Mesenchymal stem cell (in vitro differentiated cells and primary cell): ENCODE results near the gene CLSTN1.

Experiments
- DNase-seq: peaks from one replicate; pipeline ENCODE4 v3.0.0-alpha.2; 2013
- H2AFZ ChIP-seq: one replicate; pipeline ENCODE4 v1.6.1; 2013; ENCODE audit warnings: low read depth, mild to moderate bottlenecking, control low read depth, inconsistent platforms, low read length, moderate library complexity
- H2AK5ac ChIP-seq: 2 replicates; pipeline ENCODE4 v1.6.1; 2013; ENCODE audit warnings: low read length, moderate library complexity, mild to moderate bottlenecking, inconsistent platforms; ENCODE audit not compliant: severe bottlenecking
- H2BK120ac ChIP-seq: one replicate; pipeline ENCODE4 v1.6.1; 2013; ENCODE audit warnings: low read depth, mild to moderate bottlenecking, inconsistent platforms, low read length, moderate library complexity
- H2BK12ac ChIP-seq, 2 experiments: one replicate each; pipeline ENCODE4 v1.6.1; 2013; ENCODE audit warnings: inconsistent platforms in 2 of 2, low read length in 2 of 2, mild to moderate bottlenecking in 2 of 2, moderate library complexity in 2 of 2, control low read depth in 1 of 2
- H2BK15ac ChIP-seq: one replicate; pipeline ENCODE4 v1.6.1; 2013; ENCODE audit warnings: mild to moderate bottlenecking, low read depth, inconsistent platforms; ENCODE audit not compliant: poor library complexity, severe bottlenecking
- H2BK5ac ChIP-seq: 2 replicates; pipeline ENCODE4 v1.6.1; 2013; ENCODE audit warnings: low read depth, mild to moderate bottlenecking, low read length, control low read depth, inconsistent platforms; ENCODE audit not compliant: poor library complexity, severe bottlenecking
- H3K14ac ChIP-seq, 2 experiments: one replicate each; pipeline ENCODE4 v1.6.1; 2013; ENCODE audit warnings: inconsistent platforms in 2 of 2, low read length in 2 of 2, control low read depth in 1 of 2, mild to moderate bottlenecking in 1 of 2, moderate library complexity in 1 of 2
- H3K18ac ChIP-seq, 2 experiments: one replicate each; pipeline ENCODE4 v1.6.1; 2013; ENCODE audit warnings: inconsistent platforms in 2 of 2, low read length in 2 of 2, control low read depth in 1 of 2, low read depth in 1 of 2, mild to moderate bottlenecking in 1 of 2
- H3K23ac ChIP-seq, 2 experiments: one replicate each; pipeline ENCODE4 v1.6.1; 2013; ENCODE audit warnings: inconsistent platforms in 2 of 2, low read length in 2 of 2, mild to moderate bottlenecking in 2 of 2, moderate library complexity in 2 of 2, control low read depth in 1 of 2
- H3K27ac ChIP-seq: 2 replicates; pipeline ENCODE4 v1.5.1; 2013; ENCODE audit warnings: mild to moderate bottlenecking, moderate library complexity, low read length, control low read depth, inconsistent platforms; ENCODE audit not compliant: poor library complexity, severe bottlenecking
- H3K27me3 ChIP-seq, 2 experiments: 2 replicates each; pipeline versions ENCODE4 v1.6.1 to v1.7.0; 2013; ENCODE audit warnings: low read length in 2 of 2, mild to moderate bottlenecking in 2 of 2, moderate library complexity in 2 of 2, control low read depth in 1 of 2, inconsistent platforms in 1 of 2; ENCODE audit not compliant: control insufficient read depth in 1 of 2, insufficient read depth in 1 of 2
- H3K36me3 ChIP-seq, 2 experiments: 2 replicates each; pipeline versions ENCODE4 v1.6.1 to v1.7.0; 2013; ENCODE audit warnings: low read length in 2 of 2, control low read depth in 1 of 2, inconsistent platforms in 1 of 2, low read depth in 1 of 2, mild to moderate bottlenecking in 1 of 2; ENCODE audit not compliant: insufficient read depth in 2 of 2, control insufficient read depth in 1 of 2
- H3K4ac ChIP-seq, 2 experiments: one replicate each; pipeline ENCODE4 v1.6.1; 2013; ENCODE audit warnings: inconsistent platforms in 2 of 2, low read length in 2 of 2, mild to moderate bottlenecking in 2 of 2, moderate library complexity in 2 of 2, control low read depth in 1 of 2, low read depth in 1 of 2
- H3K4me1 ChIP-seq: 2 replicates; pipeline ENCODE4 v1.6.1; 2013; ENCODE audit warnings: low read depth, low read length, control low read depth; ENCODE audit not compliant: control insufficient read depth, insufficient read depth
- H3K4me2 ChIP-seq: 2 replicates; pipeline ENCODE4 v1.6.1; 2013; ENCODE audit warnings: low read length, mild to moderate bottlenecking, inconsistent platforms; ENCODE audit not compliant: poor library complexity, severe bottlenecking
- H3K4me3 ChIP-seq, 2 experiments: 2 replicates each; pipeline versions ENCODE4 v1.5.1 to v1.7.0; 2013; ENCODE audit warnings: low read length in 2 of 2, mild to moderate bottlenecking in 2 of 2, control low read depth in 1 of 2, low read depth in 1 of 2; ENCODE audit not compliant: insufficient read depth in 1 of 2
- H3K79me1 ChIP-seq: replicated peaks from 2 replicates; pipeline ENCODE4 v1.6.1; 2013; ENCODE audit warnings: mild to moderate bottlenecking, control low read depth, low read length, inconsistent platforms; ENCODE audit not compliant: poor library complexity, severe bottlenecking
- H3K9ac ChIP-seq: 2 replicates; pipeline ENCODE4 v1.7.0; 2013; ENCODE audit warnings: mild to moderate bottlenecking, low read length, moderate library complexity
- H3K9me3 ChIP-seq: 2 replicates; pipeline ENCODE4 v1.7.0; 2013; ENCODE audit warnings: mild to moderate bottlenecking, low read length; ENCODE audit not compliant: control insufficient read depth
- H4K8ac ChIP-seq: one replicate; pipeline ENCODE4 v1.6.1; 2013; ENCODE audit warnings: inconsistent platforms, mild to moderate bottlenecking, low read length, moderate library complexity
- H4K91ac ChIP-seq: one replicate; pipeline ENCODE4 v1.6.1; 2013; ENCODE audit warnings: mild to moderate bottlenecking, low read length, inconsistent platforms
- WGBS: methylation state at CpG from one replicate; pipeline ENCODE4 v1.1.7; 2013; ENCODE audit warnings: mixed read lengths; 5-methylcytosine and 5-hydroxymethylcytosine counted together

CLSTN1 gene

DNA sequence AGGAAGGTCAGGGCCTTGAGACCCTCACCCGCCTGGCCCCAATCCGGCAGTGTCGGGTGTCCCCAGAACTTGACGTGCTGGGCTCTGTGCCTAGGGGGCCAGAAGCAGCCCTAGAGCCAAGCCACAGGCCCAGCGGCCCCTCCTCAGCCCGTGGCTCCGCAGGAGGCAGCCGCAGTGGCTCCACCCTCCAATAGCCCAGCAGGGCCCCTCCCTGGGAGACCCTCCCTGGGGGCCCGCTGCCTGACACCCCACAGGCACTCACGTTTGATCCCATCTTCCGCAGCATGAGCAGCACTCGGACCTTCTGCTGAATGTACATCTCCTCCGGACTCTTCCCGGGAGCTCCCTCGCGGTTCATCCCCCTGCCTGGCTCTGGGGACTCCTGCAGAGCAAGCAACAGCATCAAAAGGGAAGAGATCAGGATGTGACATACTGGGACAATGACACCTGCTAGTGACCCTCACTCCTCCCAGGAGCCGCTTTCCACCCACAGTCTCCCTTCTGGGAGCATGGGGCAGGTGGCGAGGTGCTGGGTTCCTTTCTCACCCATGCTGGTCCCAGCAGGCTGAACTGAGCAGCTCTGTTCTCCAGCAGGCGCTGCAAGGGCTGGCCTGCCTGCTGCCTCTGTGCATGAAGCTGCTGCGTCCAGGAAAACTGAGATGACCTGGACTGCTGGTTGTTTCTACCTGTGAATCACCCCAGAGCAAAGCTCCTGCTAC is 48.1 kb upstream of the CLSTN1 start:
- H3K79me1 ChIP-seq = peaks cover 9% of the 10 kb centered on the region
- H4K8ac ChIP-seq = no peak overlapping the region
- no peak overlapping the region for H3K9ac ChIP-seq
- no peak overlapping the region for H3K27ac ChIP-seq
- H3K18ac ChIP-seq = no peak overlapping the region
- WGBS = 90% methylated on average over 20 of the region's 20 CpGs
- no peak overlapping the region for H2AK5ac ChIP-seq
- peaks cover 19% of the 10 kb centered on the region for H3K4me1 ChIP-seq
- H3K14ac ChIP-seq = no peak overlapping the region
- H2AFZ ChIP-seq = no peak overlapping the region
- no peak for DNase-seq
- no peak overlapping the region for H3K23ac ChIP-seq
- H3K4ac ChIP-seq = no peak overlapping the region
- H3K4me2 ChIP-seq = no peak overlapping the region
- no peak overlapping the region for H4K91ac ChIP-seq
- no peak overlapping the region for H2BK120ac ChIP-seq
- peak overlapping the region; percentile 33 for H2BK15ac ChIP-seq
- no peaks in the 10 kb centered on the region for H3K27me3 ChIP-seq
- H2BK12ac ChIP-seq = no peak overlapping the region
- no peaks in the 10 kb centered on the region for H3K9me3 ChIP-seq
- H2BK5ac ChIP-seq = no peak overlapping the region
- peaks cover 27 to 46% of the 10 kb centered on the region in 2 experiments for H3K36me3 ChIP-seq
- no peak overlapping the region for H3K4me3 ChIP-seq

DNA sequence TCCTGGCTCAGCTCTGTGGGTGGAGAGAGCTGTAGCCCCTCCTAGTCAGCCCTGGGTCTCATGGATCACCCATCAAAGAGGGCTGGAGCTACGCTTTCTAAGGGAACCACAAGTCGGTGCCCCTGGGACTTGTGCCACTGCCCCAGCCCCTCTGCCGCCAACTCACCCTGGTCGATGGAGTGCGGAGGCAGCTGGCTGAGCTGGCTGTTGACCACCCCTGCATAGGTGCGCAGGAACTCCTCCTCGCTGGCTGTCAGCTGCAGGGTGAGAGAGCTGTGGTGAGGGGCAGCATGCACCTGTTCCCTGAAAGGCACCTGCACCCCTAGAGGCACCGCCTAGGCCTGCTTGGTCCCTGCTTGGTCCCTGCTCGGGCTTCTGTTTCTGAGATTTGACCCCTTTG is 47.3 kb upstream of the CLSTN1 start:
- no peak for DNase-seq
- no peak overlapping the region for H2BK15ac ChIP-seq
- H4K8ac ChIP-seq = no peak overlapping the region
- H3K4ac ChIP-seq = no peak overlapping the region
- no peak overlapping the region for H3K9ac ChIP-seq
- H3K4me2 ChIP-seq = no peak overlapping the region
- no peak overlapping the region for H2AFZ ChIP-seq
- H3K27me3 ChIP-seq = no peaks in the 10 kb centered on the region
- no peak overlapping the region for H2AK5ac ChIP-seq
- H3K4me1 ChIP-seq = peaks cover 26% of the 10 kb centered on the region
- peaks cover 29 to 48% of the 10 kb centered on the region in 2 experiments for H3K36me3 ChIP-seq
- no peak overlapping the region for H2BK120ac ChIP-seq
- no peak overlapping the region for H2BK12ac ChIP-seq
- H3K14ac ChIP-seq = no peak overlapping the region
- WGBS = 96% methylated on average over 8 of the region's 9 CpGs
- H3K18ac ChIP-seq = no peak overlapping the region
- H3K27ac ChIP-seq = no peak overlapping the region
- H4K91ac ChIP-seq = no peak overlapping the region
- H3K9me3 ChIP-seq = no peaks in the 10 kb centered on the region
- no peak overlapping the region for H3K4me3 ChIP-seq
- H3K79me1 ChIP-seq = peaks cover 10% of the 10 kb centered on the region
- no peak overlapping the region for H2BK5ac ChIP-seq
- H3K23ac ChIP-seq = no peak overlapping the region

DNA sequence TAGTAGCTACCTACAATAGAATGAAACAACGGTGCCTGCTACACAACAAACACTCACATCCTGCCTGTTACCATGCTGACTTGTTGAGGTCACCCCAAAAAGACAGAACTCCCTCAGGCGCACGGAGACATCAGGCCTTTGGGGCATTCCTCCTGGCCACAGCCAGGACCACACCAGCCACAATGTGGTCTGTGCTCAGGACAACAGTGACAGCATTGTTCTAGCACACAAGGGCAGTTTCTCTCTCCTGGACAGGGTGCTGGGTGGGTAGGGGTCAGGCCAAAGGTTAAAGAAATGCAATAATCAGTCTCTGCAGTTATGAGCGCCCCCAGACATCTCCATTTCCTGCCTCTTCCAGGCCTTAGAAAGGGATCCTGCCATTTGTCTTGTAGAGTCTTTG is 46.8 kb upstream of the CLSTN1 start:
- 86% methylated on average over 4 of the region's 4 CpGs for WGBS
- Histone ChIP-seq H2BK15ac (no peak overlapping the region), H3K14ac (no peak overlapping the region)

DNA sequence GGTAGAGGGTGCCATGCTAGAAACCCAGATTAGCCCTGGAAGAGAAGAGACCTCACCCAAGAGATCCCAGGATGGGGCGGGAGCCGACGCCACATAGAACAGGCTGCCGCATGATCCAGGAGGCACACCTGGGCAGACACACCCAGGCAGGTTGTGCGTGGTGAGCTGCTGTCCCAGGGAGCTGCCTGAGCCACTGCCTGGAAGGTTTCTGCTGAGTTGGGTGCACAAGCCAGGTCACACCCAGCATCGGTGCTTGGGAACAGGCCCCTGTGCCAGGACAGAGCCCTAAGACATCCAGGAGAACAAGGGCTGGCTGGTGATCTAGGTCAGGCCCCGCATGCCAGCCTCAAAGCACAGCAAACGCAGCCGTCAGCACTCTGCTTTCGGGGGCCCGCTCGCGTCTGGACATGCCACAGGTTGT is 46.1 kb upstream of the CLSTN1 start:
- H3K36me3 ChIP-seq = peaks cover 32 to 44% of the 10 kb centered on the region in 2 experiments
- no peak overlapping the region for H2AFZ ChIP-seq
- DNase-seq = no peak
- H3K27ac ChIP-seq = no peak overlapping the region
- H3K4me1 ChIP-seq = peaks cover 23% of the 10 kb centered on the region
- H3K23ac ChIP-seq = no peak overlapping the region
- no peak overlapping the region for H2BK12ac ChIP-seq
- no peak overlapping the region for H3K4me3 ChIP-seq
- H3K79me1 ChIP-seq = peaks cover 7% of the 10 kb centered on the region
- no peak overlapping the region for H2BK120ac ChIP-seq
- WGBS = 98% methylated on average over 9 of the region's 13 CpGs
- no peak overlapping the region for H3K14ac ChIP-seq
- H4K8ac ChIP-seq = no peak overlapping the region
- H2AK5ac ChIP-seq = no peak overlapping the region
- H2BK15ac ChIP-seq = no peak overlapping the region
- no peak overlapping the region for H2BK5ac ChIP-seq
- H3K9me3 ChIP-seq = no peaks in the 10 kb centered on the region
- no peaks in the 10 kb centered on the region for H3K27me3 ChIP-seq
- no peak overlapping the region for H3K4ac ChIP-seq
- H4K91ac ChIP-seq = no peak overlapping the region
- H3K4me2 ChIP-seq = no peak overlapping the region
- H3K9ac ChIP-seq = no peak overlapping the region
- no peak overlapping the region for H3K18ac ChIP-seq

More for the DNA sequence above, 46.8 kb upstream of the CLSTN1 start:
- no peak overlapping the region for H2AK5ac ChIP-seq
- peaks cover 10% of the 10 kb centered on the region for H3K79me1 ChIP-seq
- no peak overlapping the region for H2BK120ac ChIP-seq
- no peak overlapping the region for H2AFZ ChIP-seq
- H2BK12ac ChIP-seq = no peak overlapping the region
- H3K4ac ChIP-seq = no peak overlapping the region
- H3K27me3 ChIP-seq = no peaks in the 10 kb centered on the region
- no peak overlapping the region for H3K4me3 ChIP-seq
- H4K91ac ChIP-seq = no peak overlapping the region
- H3K9me3 ChIP-seq = no peaks in the 10 kb centered on the region
- H4K8ac ChIP-seq = no peak overlapping the region
- H3K9ac ChIP-seq = no peak overlapping the region
- H3K36me3 ChIP-seq = peaks cover 32 to 48% of the 10 kb centered on the region in 2 experiments
- H3K4me2 ChIP-seq = no peak overlapping the region
- peaks cover 29% of the 10 kb centered on the region for H3K4me1 ChIP-seq
- no peak overlapping the region for H3K18ac ChIP-seq
- no peak overlapping the region for H3K23ac ChIP-seq
- no peak overlapping the region for H3K27ac ChIP-seq
- DNase-seq = no peak
- no peak overlapping the region for H2BK5ac ChIP-seq
